WERI-Rb-1 (cell line): ENCODE data around the gene PPP1R11.
"Not testable (repeated sequence)": the region's sequence is repeated elsewhere in the genome, so short reads cannot be mapped to it uniquely, and the experiment has no call there.

Experiments
- DNase-seq: peaks from one replicate; pipeline ENCODE4 v3.0.0-alpha.2; 2020
- H3K27ac ChIP-seq: fragments of 250-450 bp; sonication (Bioruptor Pico); 2 replicates; pipeline ENCODE4 v1.5.1; 2020; ENCODE audit warnings: mild to moderate bottlenecking, moderate library complexity
- H3K27me3 ChIP-seq: fragments of 250-450 bp; sonication (Bioruptor Pico); 2 replicates; pipeline ENCODE4 v1.5.1; 2021; ENCODE audit warnings: mild to moderate bottlenecking, low read depth, moderate library complexity; ENCODE audit not compliant: insufficient read depth, severe bottlenecking
- H3K36me3 ChIP-seq: fragments of 250-450 bp; sonication (Bioruptor Pico); 2 replicates; pipeline ENCODE4 v1.5.1; 2020; ENCODE audit warnings: mild to moderate bottlenecking, moderate library complexity
- H3K4me3 ChIP-seq: 2 replicates; pipeline ENCODE4 v1.5.1; 2011; ENCODE audit warnings: low read depth, mild to moderate bottlenecking, control low read depth, low read length
- H3K9me3 ChIP-seq: fragments of 250-450 bp; sonication (Bioruptor Pico); 2 replicates; pipeline ENCODE4 v1.5.1; 2021; ENCODE audit warnings: mild to moderate bottlenecking, moderate library complexity; ENCODE audit not compliant: severe bottlenecking
- CTCF ChIP-seq: IDR thresholded peaks from 2 replicates; pipeline ENCODE4 v1.5.1; 2011; ENCODE audit warnings: low read depth, mild to moderate bottlenecking, control low read depth, inconsistent platforms, low read length

The PPP1R11 gene

GRCh38 chr6:30029588-30029987, 37.4 kb upstream of the PPP1R11 start:
- DNase-seq, result no peak
- TF ChIP-seq CTCF, result no peak
- no peaks in the 10 kb centered on the region; the same call in 1 of the 2 replicates for H3K36me3 ChIP-seq
- no peak overlapping the region for H3K27ac ChIP-seq
- no peaks in the 10 kb centered on the region for H3K9me3 ChIP-seq
- H3K27me3 ChIP-seq, result no peaks in the 10 kb centered on the region
- H3K4me3 ChIP-seq, result no peak overlapping the region

- DNase-seq, result no peak
- Histone ChIP-seq H3K9me3 (no peaks in the 10 kb centered on the region), H3K27ac (no peak overlapping the region), H3K27me3 (no peaks in the 10 kb centered on the region), H3K36me3 (no peaks in the 10 kb centered on the region; the same call in 1 of the 2 replicates), H3K4me3 (no peak overlapping the region)
- no peak for TF ChIP-seq CTCF
Measured at GRCh38 chr6:30031381-30031780, 35.6 kb upstream of the PPP1R11 start.

GRCh38 chr6:30033440-30033839, 33.6 kb upstream of the PPP1R11 start:
- not testable (repeated sequence) for H3K4me3 ChIP-seq, DNase-seq, H3K27ac ChIP-seq, H3K36me3 ChIP-seq, H3K9me3 ChIP-seq, H3K27me3 ChIP-seq

- Histone ChIP-seq H3K9me3 (no peaks in the 10 kb centered on the region), H3K4me3 (no peak overlapping the region), H3K27ac (no peak overlapping the region), H3K36me3 (no peaks in the 10 kb centered on the region; the same call in 1 of the 2 replicates), H3K27me3 (no peaks in the 10 kb centered on the region)
- no peak for DNase-seq
- TF ChIP-seq CTCF, result no peak
Measured at GRCh38 chr6:30035784-30036183, 31.2 kb upstream of the PPP1R11 start.

GRCh38 chr6:30037182-30037788, 29.7 kb upstream of the PPP1R11 start:
- TF ChIP-seq CTCF, result peak; percentile 75
- Histone ChIP-seq H3K9me3 (no peaks in the 10 kb centered on the region), H3K27me3 (no peaks in the 10 kb centered on the region), H3K4me3 (no peak overlapping the region), H3K27ac (no peak overlapping the region), H3K36me3 (no peaks in the 10 kb centered on the region; the same call in 1 of the 2 replicates)
- no peak for DNase-seq

- Histone ChIP-seq H3K4me3 (no peak overlapping the region), H3K27me3 (no peaks in the 10 kb centered on the region), H3K27ac (no peak overlapping the region), H3K36me3 (no peaks in the 10 kb centered on the region), H3K9me3 (no peaks in the 10 kb centered on the region)
- TF ChIP-seq CTCF, result no peak
- DNase-seq, result no peak
Measured at GRCh38 chr6:30041221-30041620, 25.8 kb upstream of the PPP1R11 start.
